Endothelial cell of umbilical vein (primary cell): ENCODE data around the gene CDC42BPG. TPM values are rescaled to one million over a fixed set of nuclear protein-coding genes. Genes with fewer than 3 reads are reported as not detected.

Experiments
- BruUV-seq: library from RNA; stranded (reverse); fragments of 400-500 nt; replicated peaks from 2 replicates; lab custom pipeline; 2021; lab: Mats Ljungman, UMichigan
- CTCF ChIA-PET: fragments of 300-600, 350-600 bp; sonication (Branson Sonifier 250); formaldehyde crosslinking; loops from one replicate; lab custom pipeline; 2021; ENCODE audit warnings: antibody characterized with exemption, inconsistent platforms; lab: Charles Lee
- POLR2A ChIA-PET: fragments of 300-600, 350-600 bp; sonication (Branson Sonifier 250); formaldehyde crosslinking; loops from one replicate; lab custom pipeline; 2021; ENCODE audit warnings: antibody characterized with exemption, inconsistent platforms; lab: Charles Lee
- DNase-seq: peaks from one replicate; pipeline ENCODE4 v3.0.0-alpha.2; 2011; ENCODE audit warnings: low read depth, low spot score
- FAIRE-seq: peaks from 2 replicates; lab custom pipeline; 2011; peaks lifted over from hg19 to GRCh38; lab: Jason Lieb, UNC
- H2AFZ ChIP-seq: 2 replicates; pipeline ENCODE4 v1.6.0; 2012; ENCODE audit warnings: low read depth, low read length, control low read depth, inconsistent platforms
- H3K27ac ChIP-seq: 2 replicates; pipeline ENCODE4 v1.5.1; 2011; ENCODE audit warnings: low read depth, mild to moderate bottlenecking, control low read depth, low read length, moderate library complexity; ENCODE audit not compliant: insufficient read depth
- H3K27me3 ChIP-seq, 2 experiments: 2 replicates each; pipeline versions ENCODE4 v1.6.0 to v1.6.1; 2011; ENCODE audit warnings: low read length in 2 of 2, mixed read lengths in 1 of 2; ENCODE audit not compliant: control insufficient read depth in 2 of 2, insufficient read depth in 2 of 2
- H3K36me3 ChIP-seq, 2 experiments: 2 replicates in 1 of 2; 3 replicates in 1 of 2; pipeline ENCODE4 v1.5.1; 2011; ENCODE audit warnings: low read length in 2 of 2, mild to moderate bottlenecking in 1 of 2, moderate library complexity in 1 of 2; ENCODE audit not compliant: control insufficient read depth in 2 of 2, insufficient read depth in 2 of 2; ENCODE audit errors: extremely low read depth in 1 of 2
- H3K4me1 ChIP-seq: 3 replicates; pipeline ENCODE4 v1.5.1; 2011; ENCODE audit warnings: mild to moderate bottlenecking, low read length; ENCODE audit not compliant: control insufficient read depth, insufficient read depth; ENCODE audit errors: extremely low read depth
- H3K4me2 ChIP-seq: 2 replicates; pipeline ENCODE4 v1.6.1; 2011; ENCODE audit warnings: low read length, control low read depth, mixed read lengths; ENCODE audit not compliant: insufficient read depth
- H3K4me3 ChIP-seq, 3 experiments: fragments of 200-600 bp in 1 of 3; sonication (generic), shearing (Covaris generic) in 1 of 3; replicated peaks in 1 of 3; 2 replicates each; pipeline ENCODE4 v1.5.1; 2011 to 2016; ENCODE audit warnings: control low read depth in 3 of 3, low read length in 3 of 3, mild to moderate bottlenecking in 2 of 3, inconsistent platforms in 1 of 3, low read depth in 1 of 3, moderate library complexity in 1 of 3; ENCODE audit not compliant: insufficient read depth in 1 of 3
- H3K79me2 ChIP-seq: 2 replicates; pipeline ENCODE4 v1.6.0; 2012; ENCODE audit warnings: low read length, inconsistent platforms; ENCODE audit not compliant: control insufficient read depth, insufficient read depth
- H3K9ac ChIP-seq: replicated peaks from 2 replicates; pipeline ENCODE3; 2011; ENCODE audit warnings: low read length, control low read depth; ENCODE audit not compliant: insufficient read depth; ENCODE audit errors: extremely low read depth
- H3K9me1 ChIP-seq: replicated peaks from 3 replicates; pipeline ENCODE4 v1.6.0; 2011; ENCODE audit warnings: mild to moderate bottlenecking, low read length; ENCODE audit not compliant: control insufficient read depth, insufficient read depth; ENCODE audit errors: extremely low read depth
- H3K9me3 ChIP-seq: replicated peaks from 2 replicates; pipeline ENCODE4 v1.5.1; 2012; ENCODE audit warnings: low read length, inconsistent platforms; ENCODE audit not compliant: control insufficient read depth, insufficient read depth
- H4K20me1 ChIP-seq: replicated peaks from 2 replicates; pipeline ENCODE3; 2011; ENCODE audit warnings: mild to moderate bottlenecking, low read length; ENCODE audit not compliant: control insufficient read depth, insufficient read depth; ENCODE audit errors: extremely low read depth
- EZH2 ChIP-seq: IDR thresholded peaks from 2 replicates; pipeline ENCODE4 v1.6.1; 2012; ENCODE audit warnings: borderline replicate concordance, low read depth, mild to moderate bottlenecking, moderate library complexity, low read length, inconsistent platforms; ENCODE audit not compliant: severe bottlenecking
- FOS ChIP-seq: IDR thresholded peaks from 2 replicates; pipeline ENCODE4 v1.6.1; 2011; ENCODE audit warnings: mild to moderate bottlenecking, low read length, moderate library complexity, borderline replicate concordance; ENCODE audit not compliant: insufficient read depth
- GATA2 ChIP-seq: IDR thresholded peaks from 2 replicates; pipeline ENCODE4 v1.7.0; 2011; ENCODE audit warnings: low read depth, mild to moderate bottlenecking, moderate library complexity, mixed read lengths, low read length; ENCODE audit not compliant: insufficient read length, insufficient read depth
- JUN ChIP-seq: IDR thresholded peaks from 2 replicates; pipeline ENCODE4 v1.6.1; 2011; ENCODE audit warnings: borderline replicate concordance, low read depth; ENCODE audit not compliant: insufficient read length, insufficient read depth
- MYC ChIP-seq: IDR thresholded peaks from one replicate; pipeline ENCODE4 v1.6.1; 2011; ENCODE audit warnings: mild to moderate bottlenecking, low read depth, low read length
- POLR2A ChIP-seq: IDR thresholded peaks from 2 replicates; pipeline ENCODE4 v1.6.1; 2012; ENCODE audit warnings: low read depth, mild to moderate bottlenecking, control low read depth, low read length
- POLR2AphosphoS5 ChIP-seq: IDR thresholded peaks from 2 replicates; pipeline ENCODE4 v1.6.1; 2012; ENCODE audit warnings: low read depth, mild to moderate bottlenecking, control low read depth, low read length, moderate library complexity; ENCODE audit not compliant: insufficient read depth
- dilution Hi-C: fragments of 300-500 bp; cut with MboI; formaldehyde crosslinking; loops from one replicate; pipeline ENCODE4 v1.15.0; 2019; ENCODE audit warnings: low sequenced_read_pairs; ENCODE audit not compliant: extremely low pct_ligation_motif_present
- intact Hi-C: fragments of 100-400 bp; cut with micrococcal nuclease; formaldehyde crosslinking; loops from one replicate; pipeline ENCODE4 v1.10.0; 2022
- polyA plus RNA-seq, 4 experiments: library from polyadenylated mRNA; depleted of rRNA in 3 of 4; stranded (reverse) in 3 of 4; unstranded in 1 of 4; fragments of >200 nt; gene quantifications; 2 replicates each; pipeline versions ENCODE4 v1.2.1 to v1.2.3, GENCODE V29; 2011 to 2012; ENCODE audit warnings: missing spikeins in 1 of 4
- total RNA-seq: library from RNA; stranded (reverse); gene quantifications from 2 replicates; pipeline ENCODE4 v1.2.3, GENCODE V29; 2021
- TF ChIP-seq, protein P1 (sequence below): IDR thresholded peaks from 2 replicates; pipeline ENCODE4 v1.6.1; 2011; ENCODE audit not compliant: insufficient read depth, insufficient read length
- TF ChIP-seq, protein P2 (sequence below), 2 donors: IDR thresholded peaks; 1 replicate in 1 of 2; 2 replicates in 1 of 2; pipeline ENCODE4 v1.5.1; 2011; ENCODE audit warnings: low read length in 2 of 2, mild to moderate bottlenecking in 2 of 2, moderate library complexity in 2 of 2, control low read depth in 1 of 2, inconsistent platforms in 1 of 2, low read depth in 1 of 2; ENCODE audit not compliant: insufficient read depth in 1 of 2; ENCODE audit errors: extremely low read depth in 1 of 2

Gene CDC42BPG
- total and polyA plus RNA-seq, 2 donors (not counting 3 experiments of a cell fraction or from before 2014, with no cell fraction given), result 0.19 to 0.42 TPM

DNA sequence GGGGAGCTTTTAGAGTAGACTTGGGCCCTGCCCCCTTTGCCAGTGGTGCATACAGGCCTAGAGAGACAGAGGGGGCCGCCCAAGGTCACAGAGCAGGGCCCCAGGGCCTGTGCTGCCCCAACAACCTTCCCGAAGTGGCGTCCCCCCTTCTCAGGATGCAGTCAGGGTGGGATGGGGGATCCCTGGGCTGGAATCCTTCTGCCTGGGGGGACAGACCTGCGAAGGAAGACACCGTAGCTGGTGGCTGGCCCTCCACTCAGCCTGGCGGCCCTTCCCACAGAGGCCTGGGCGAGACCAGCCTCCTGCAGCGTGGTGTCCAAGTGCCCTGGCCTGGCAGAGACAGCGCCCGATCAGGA, 48.4 kb upstream of the CDC42BPG start:
- Histone ChIP-seq H3K9me1 (no peaks in the 10 kb centered on the region), H3K27me3 (no peaks in the 10 kb centered on the region), H3K9me3 (no peaks in the 10 kb centered on the region), H3K4me2 (no peak overlapping the region), H3K79me2 (no peaks in the 10 kb centered on the region), H3K4me3 (no peak overlapping the region), H2AFZ (no peak overlapping the region), H3K27ac (no peak overlapping the region), H3K4me1 (peaks cover 3% of the 10 kb centered on the region), H4K20me1 (no peaks in the 10 kb centered on the region), H3K9ac (no peak overlapping the region), H3K36me3 (peaks cover 0 to 9% of the 10 kb centered on the region in 2 experiments)
- no peak for FAIRE-seq
- DNase-seq, result no peak
- TF ChIP-seq GATA2 (no peak), FOS (no peak), JUN (no peak), POLR2AphosphoS5 (no peak), EZH2 (no peak), POLR2A (no peak), MYC (no peak)
- TF ChIP-seq, protein P1, sequence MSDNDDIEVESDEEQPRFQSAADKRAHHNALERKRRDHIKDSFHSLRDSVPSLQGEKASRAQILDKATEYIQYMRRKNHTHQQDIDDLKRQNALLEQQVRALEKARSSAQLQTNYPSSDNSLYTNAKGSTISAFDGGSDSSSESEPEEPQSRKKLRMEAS, result no peak
- TF ChIP-seq, protein P2, sequence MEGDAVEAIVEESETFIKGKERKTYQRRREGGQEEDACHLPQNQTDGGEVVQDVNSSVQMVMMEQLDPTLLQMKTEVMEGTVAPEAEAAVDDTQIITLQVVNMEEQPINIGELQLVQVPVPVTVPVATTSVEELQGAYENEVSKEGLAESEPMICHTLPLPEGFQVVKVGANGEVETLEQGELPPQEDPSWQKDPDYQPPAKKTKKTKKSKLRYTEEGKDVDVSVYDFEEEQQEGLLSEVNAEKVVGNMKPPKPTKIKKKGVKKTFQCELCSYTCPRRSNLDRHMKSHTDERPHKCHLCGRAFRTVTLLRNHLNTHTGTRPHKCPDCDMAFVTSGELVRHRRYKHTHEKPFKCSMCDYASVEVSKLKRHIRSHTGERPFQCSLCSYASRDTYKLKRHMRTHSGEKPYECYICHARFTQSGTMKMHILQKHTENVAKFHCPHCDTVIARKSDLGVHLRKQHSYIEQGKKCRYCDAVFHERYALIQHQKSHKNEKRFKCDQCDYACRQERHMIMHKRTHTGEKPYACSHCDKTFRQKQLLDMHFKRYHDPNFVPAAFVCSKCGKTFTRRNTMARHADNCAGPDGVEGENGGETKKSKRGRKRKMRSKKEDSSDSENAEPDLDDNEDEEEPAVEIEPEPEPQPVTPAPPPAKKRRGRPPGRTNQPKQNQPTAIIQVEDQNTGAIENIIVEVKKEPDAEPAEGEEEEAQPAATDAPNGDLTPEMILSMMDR (IDR thresholded peaks at IDR 0.05; ENCODE audit: extremely low read depth in 1 of 2, insufficient read depth in 1 of 2, low read depth in 1 of 2, low read length in 2 of 2), result no peak
- POLR2A ChIA-PET, result no interaction called here
- dilution Hi-C loops, result loop anchor here (10.0 kb wide), 1 partner anchor 48 kb away; the partner anchor contains the start of gene CDC42BPG
- CTCF ChIA-PET, result interaction anchor here (0.9 to 9.4 kb wide), 4 partner anchors 16 to 45 kb away, joined by 3 to 168 read pairs (median 6); partner anchors contain the start of gene CDC42BPG
- intact Hi-C loops, result no loop called here
- no TSS peak for BruUV-seq
